HepG2 (cell line): ENCODE data around the gene CES5A. TPM values are rescaled to one million over a fixed set of nuclear protein-coding genes. Genes with fewer than 3 reads are reported as not detected.

ENCODE experiments used
- CBX1 ChIP-seq: IDR thresholded peaks from one replicate; pipeline ENCODE4 v1.6.1; 2016; ENCODE audit warnings: antibody characterized with exemption, low read depth
- CENPT ChIP-seq: sonication (generic); formaldehyde crosslinking; IDR thresholded peaks from 2 replicates; pipeline ENCODE4 v1.8.0; 2022; ENCODE audit warnings: low read depth, mild to moderate bottlenecking, moderate library complexity, missing genetic modification reagents
- GLMP ChIP-seq: sonication (generic); formaldehyde crosslinking; IDR thresholded peaks from 2 replicates; pipeline ENCODE4 v1.9.0; 2021; ENCODE audit warnings: missing genetic modification reagents, mild to moderate bottlenecking, borderline replicate concordance
- GPN1 ChIP-seq: sonication (generic); formaldehyde crosslinking; IDR thresholded peaks from 2 replicates; pipeline ENCODE4 v1.5.1; 2020; ENCODE audit warnings: missing genetic modification reagents, borderline replicate concordance
- GRHL1 ChIP-seq: sonication (generic); formaldehyde crosslinking; conservative IDR thresholded peaks from 2 replicates; pipeline ENCODE4 v1.8.0; 2022; ENCODE audit warnings: missing genetic modification reagents
- HNF4A ChIP-seq: sonication (generic); formaldehyde crosslinking; IDR thresholded peaks from 2 replicates; pipeline ENCODE4 v1.4.0; 2020; ENCODE audit warnings: missing genetic modification reagents
- JUND ChIP-seq: sonication (generic); formaldehyde crosslinking; IDR thresholded peaks from 2 replicates; pipeline ENCODE4 v1.8.0; 2022; ENCODE audit warnings: mild to moderate bottlenecking, missing genetic modification reagents
- LCORL ChIP-seq, 2 experiments: fragments of 450-650 bp in 1 of 2; sonication (generic) in 1 of 2; formaldehyde crosslinking in 1 of 2; IDR thresholded peaks; 2 replicates each; pipeline versions ENCODE4 v1.5.0 to v1.6.1; 2017 to 2020; ENCODE audit warnings: antibody characterized with exemption in 1 of 2, missing genetic modification reagents in 1 of 2
- MED13 ChIP-seq: sonication (generic); formaldehyde crosslinking; IDR thresholded peaks from 2 replicates; pipeline ENCODE4 v1.5.0; 2020; ENCODE audit warnings: missing genetic modification reagents
- MYC ChIP-seq: sonication (generic); formaldehyde crosslinking; IDR thresholded peaks from 2 replicates; pipeline ENCODE4 v1.9.0; 2021; ENCODE audit warnings: missing genetic modification reagents, borderline replicate concordance
- MYPOP ChIP-seq: sonication (generic); formaldehyde crosslinking; IDR thresholded peaks from 2 replicates; pipeline ENCODE4 v1.8.1; 2023; ENCODE audit warnings: mild to moderate bottlenecking, moderate library complexity, missing genetic modification reagents
- NCOA2 ChIP-seq: sonication (generic); formaldehyde crosslinking; IDR thresholded peaks from 2 replicates; pipeline ENCODE4 v1.8.0; 2022; ENCODE audit warnings: inconsistent platforms
- NR2F2 ChIP-seq: IDR thresholded peaks from 2 replicates; pipeline ENCODE4 v1.6.1; 2012; ENCODE audit warnings: low read depth, inconsistent platforms, borderline replicate concordance
- RXRB ChIP-seq: IDR thresholded peaks from 2 replicates; pipeline ENCODE4 v1.6.1; 2016; ENCODE audit warnings: borderline replicate concordance, missing genetic modification reagents, missing compliant biosample characterization
- SOX13 ChIP-seq, 3 experiments: fragments of 450-650 bp in 1 of 3; sonication (generic) in 1 of 3; formaldehyde crosslinking in 1 of 3; IDR thresholded peaks in 2 of 3; conservative IDR thresholded peaks in 1 of 3; 2 replicates each; pipeline versions ENCODE4 v1.5.0 to v1.6.1; 2016 to 2020; ENCODE audit warnings: antibody characterized with exemption in 1 of 3, mild to moderate bottlenecking in 1 of 3, missing compliant biosample characterization in 1 of 3, missing genetic modification reagents in 1 of 3, moderate library complexity in 1 of 3
- ZBTB39 ChIP-seq: sonication (generic); formaldehyde crosslinking; IDR thresholded peaks from 2 replicates; pipeline ENCODE4 v1.5.0; 2020; ENCODE audit warnings: missing genetic modification reagents
- ZNF34 ChIP-seq: sonication (generic); formaldehyde crosslinking; IDR thresholded peaks from 2 replicates; pipeline ENCODE4 v1.4.0; 2020; ENCODE audit warnings: mild to moderate bottlenecking, missing genetic modification reagents, borderline replicate concordance
- ZNF567 ChIP-seq: sonication (generic); formaldehyde crosslinking; IDR thresholded peaks from 2 replicates; pipeline ENCODE4 v1.8.1; 2023; ENCODE audit warnings: mild to moderate bottlenecking, missing genetic modification reagents, borderline replicate concordance
- ZNF766 ChIP-seq: sonication (generic); formaldehyde crosslinking; IDR thresholded peaks from 2 replicates; pipeline ENCODE4 v1.5.0; 2020; ENCODE audit warnings: missing genetic modification reagents, borderline replicate concordance
- ZNF83 ChIP-seq: sonication (generic); formaldehyde crosslinking; IDR thresholded peaks from 2 replicates; pipeline ENCODE4 v1.4.0; 2020; ENCODE audit warnings: missing genetic modification reagents, mild to moderate bottlenecking, borderline replicate concordance
- polyA plus RNA-seq, 8 experiments: library from polyadenylated mRNA; depleted of rRNA in 3 of 8; stranded (reverse) in 7 of 8; unstranded in 1 of 8; fragments of >200 nt; fragmentation: Illumina TruSeq in 4 of 8; extraction: Trizol in 4 of 8; gene quantifications; 2 replicates each; pipeline versions ENCODE4 v1.2.1 to v1.2.3, GENCODE V29; 2011 to 2016; ENCODE audit warnings: low read depth in 4 of 8, missing spikeins in 1 of 8, mixed read lengths in 1 of 8; ENCODE audit not compliant: insufficient read depth in 1 of 8
- total RNA-seq, 5 experiments: library from RNA; depleted of rRNA; stranded (reverse); fragments of >200 nt; fragmentation: Illumina TruSeq; extraction: Trizol; gene quantifications; 2 replicates each; pipeline ENCODE4 v1.2.3, GENCODE V29; 2016; ENCODE audit warnings: low read depth in 1 of 5

Gene CES5A
- total and polyA plus RNA-seq, 2 of the 13 experiments (the other 11 are each of a cell fraction or from before 2014, with no cell fraction given): not detected

- TF ChIP-seq GRHL1 (CRISPR knock-in tag) (no peak), GLMP (no peak), ZNF567 (CRISPR knock-in tag) (no peak), MYPOP (CRISPR knock-in tag) (no peak), LCORL (IDR thresholded peaks at IDR 0.05) (no peak), LCORL (CRISPR knock-in tag; IDR thresholded peaks at IDR 0.05) (0 out of 2 replicates have a peak, but pooled peaks have one; percentile 15), ZNF83 (CRISPR knock-in tag) (no peak), CENPT (CRISPR knock-in tag) (no peak), CBX1 (no peak), GPN1 (CRISPR knock-in tag) (no peak), ZNF766 (CRISPR knock-in tag) (no peak), HNF4A (CRISPR knock-in tag) (peak; percentile 72), MED13 (CRISPR knock-in tag) (no peak), JUND (CRISPR knock-in tag) (no peak), MYC (0 out of 2 replicates have a peak, but pooled peaks have one; percentile 20), NR2F2 (no peak), SOX13 (IDR thresholded peaks at IDR 0.05) (no peak), SOX13 (CRISPR knock-in tag; conservative IDR thresholded peaks at IDR 0.05 in 1 of 2, IDR thresholded peaks at IDR 0.05 in 1 of 2) (no peak), ZBTB39 (CRISPR knock-in tag) (no peak), RXRB (CRISPR knock-in tag) (no peak), ZNF34 (CRISPR knock-in tag) (no peak), NCOA2 (CRISPR knock-in tag) (no peak)
Measured at GRCh38 chr16:55871411-55872038, 3.6 kb downstream of the CES5A start (continued).
